Fibroblast of the aortic adventitia (primary cell): ENCODE data around the gene HOXA6. TPM values are rescaled to one million over a fixed set of nuclear protein-coding genes. Genes with fewer than 3 reads are reported as not detected.
A peak's percentile ranks its signal among the peaks of the same experiment; 100 is the strongest.

ENCODE experiments used
- DNase-seq: peaks from one replicate; pipeline ENCODE4 v3.0.0-alpha.2; 2010; ENCODE audit warnings: low read depth
- H3K4me3 ChIP-seq: 2 replicates; pipeline ENCODE4 v1.5.1; 2011; ENCODE audit warnings: low read depth, mild to moderate bottlenecking, control low read depth, low read length, moderate library complexity
- CTCF ChIP-seq: IDR thresholded peaks from 2 replicates; pipeline ENCODE4 v1.5.1; 2011; ENCODE audit warnings: mild to moderate bottlenecking, low read length, control low read depth, inconsistent platforms; ENCODE audit not compliant: insufficient read depth
- total RNA-seq: library from RNA; depleted of rRNA; stranded (reverse); fragments of >200 nt; gene quantifications from 2 replicates; pipeline ENCODE4 v1.2.3, GENCODE V29; 2012; ENCODE audit warnings: low replicate concordance

The HOXA6 gene
- total RNA-seq, 1 donor: not detected

GRCh38 chr7:27183682-27184336 lies 36.2 kb upstream of the HOXA6 start:
- no peak for DNase-seq

GRCh38 chr7:27182861-27183681 lies 35.5 kb upstream of the HOXA6 start:
- DNase-seq: no peak
- no peak overlapping the region for H3K4me3 ChIP-seq
- TF ChIP-seq CTCF: no peak

More at GRCh38 chr7:27183682-27184336, 36.2 kb upstream of the HOXA6 start:
- H3K4me3 ChIP-seq: peak overlapping the region; percentile 10
- TF ChIP-seq CTCF: no peak

GRCh38 chr7:27182285-27182841 lies 34.8 kb upstream of the HOXA6 start:
- DNase-seq: no peak
- TF ChIP-seq CTCF: no peak
- H3K4me3 ChIP-seq: no peak overlapping the region

DNA sequence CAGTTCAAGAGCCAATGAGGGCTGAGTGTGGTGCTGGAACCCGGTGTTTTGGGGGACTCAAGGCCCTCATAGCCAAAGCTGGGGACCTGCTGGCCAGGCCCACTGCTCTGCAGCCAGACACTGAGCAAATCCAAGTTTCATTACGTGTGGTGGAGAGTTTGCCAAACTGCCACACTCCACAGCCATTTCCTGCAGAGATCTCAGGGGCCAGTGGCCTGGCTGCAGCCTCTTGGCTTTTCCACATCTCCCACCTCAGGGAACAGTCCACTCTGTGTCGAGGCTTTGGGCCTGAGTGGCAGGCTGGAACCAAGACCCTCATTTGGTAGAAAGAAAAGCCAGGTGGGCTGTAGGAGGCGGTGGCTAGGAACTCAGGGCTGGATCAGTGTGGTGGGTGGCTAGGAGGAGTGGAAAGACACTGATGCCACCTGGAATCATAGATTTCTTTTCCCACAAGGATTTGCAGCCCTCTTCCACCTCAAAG lies 34.3 kb upstream of the HOXA6 start:
- TF ChIP-seq CTCF: no peak
- no peak for DNase-seq
- H3K4me3 ChIP-seq: no peak overlapping the region

- no peak overlapping the region for H3K4me3 ChIP-seq
- no peak for DNase-seq
Measured at GRCh38 chr7:27180431-27181420, 33.2 kb upstream of the HOXA6 start.

More at GRCh38 chr7:27180431-27181420, 33.2 kb upstream of the HOXA6 start:
- TF ChIP-seq CTCF: no peak
